HFFc6 (cell line): Measurements from ENCODE around the gene GNE. TPM values are rescaled to one million over a fixed set of nuclear protein-coding genes. Genes with fewer than 3 reads are reported as not detected.
A peak's percentile ranks its signal among the peaks of the same experiment; 100 is the strongest.
"Not testable (repeated sequence)": the region's sequence is repeated elsewhere in the genome, so short reads cannot be mapped to it uniquely, and the experiment has no call there.

Experiments
- DNase-seq: peaks from one replicate; pipeline ENCODE4 v3.0.0-alpha.2; 2018
- H3K27ac Mint-ChIP-seq: 2 replicates; pipeline ENCODE4 v1.8.0; 2020; ENCODE audit warnings: mild to moderate bottlenecking, mixed read lengths
- H3K27me3 Mint-ChIP-seq: 2 replicates; pipeline ENCODE4 v1.8.0; 2021; ENCODE audit warnings: mild to moderate bottlenecking, moderate library complexity, mixed read lengths; ENCODE audit not compliant: insufficient read depth
- H3K36me3 Mint-ChIP-seq: 2 replicates; pipeline ENCODE4 v1.8.0; 2021; ENCODE audit warnings: low read depth, mixed read lengths
- H3K4me1 Mint-ChIP-seq: 2 replicates; pipeline ENCODE4 v1.8.0; 2020; ENCODE audit warnings: low read depth, mixed read lengths
- H3K4me3 Mint-ChIP-seq: 2 replicates; pipeline ENCODE4 v1.8.0; 2020; ENCODE audit warnings: mild to moderate bottlenecking, moderate library complexity, mixed read lengths
- H3K9me3 Mint-ChIP-seq: 2 replicates; pipeline ENCODE4 v1.8.0; 2020; ENCODE audit warnings: mild to moderate bottlenecking, mixed read lengths
- total RNA-seq, 6 experiments: library from RNA; stranded (reverse); fragmentation: NEBNext Ultra II Directional; extraction: Animal tissue kit (Norgen Biotek cat#: 25700); gene quantifications; 2 replicates in 1 of 6; 3 replicates in 5 of 6; pipeline ENCODE4 v1.2.3, GENCODE V29; 2021
- TF ChIP-seq, protein P1 (sequence below): fragments of 200-600 bp; sonication (generic); IDR thresholded peaks from 2 replicates; pipeline ENCODE4 v1.5.0; 2021; ENCODE audit warnings: antibody characterized with exemption, mild to moderate bottlenecking

GNE gene
- total RNA-seq, 6 experiments from 2014 or later, result 15.8 to 18.9 (median 17.8) TPM

DNA sequence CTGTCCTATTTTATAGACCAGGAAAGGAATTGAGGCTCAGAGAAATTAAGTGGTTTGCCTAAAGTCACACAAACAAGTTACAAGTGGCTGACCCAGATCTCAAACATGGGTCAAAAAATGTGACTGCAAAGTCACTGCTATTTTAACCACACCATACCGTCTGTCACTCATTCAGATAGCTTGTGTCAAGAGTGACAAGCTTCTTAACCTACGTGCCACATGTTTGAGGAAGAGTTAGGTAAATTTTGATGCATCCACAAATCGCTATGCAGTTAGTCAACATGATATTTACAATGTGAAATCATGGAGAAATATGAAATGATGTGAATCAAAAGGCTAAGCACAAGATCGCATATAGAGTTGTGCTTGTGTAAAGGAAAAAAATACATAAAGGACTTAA lies 22.7 kb upstream of the GNE start:
- TF ChIP-seq, protein P1, sequence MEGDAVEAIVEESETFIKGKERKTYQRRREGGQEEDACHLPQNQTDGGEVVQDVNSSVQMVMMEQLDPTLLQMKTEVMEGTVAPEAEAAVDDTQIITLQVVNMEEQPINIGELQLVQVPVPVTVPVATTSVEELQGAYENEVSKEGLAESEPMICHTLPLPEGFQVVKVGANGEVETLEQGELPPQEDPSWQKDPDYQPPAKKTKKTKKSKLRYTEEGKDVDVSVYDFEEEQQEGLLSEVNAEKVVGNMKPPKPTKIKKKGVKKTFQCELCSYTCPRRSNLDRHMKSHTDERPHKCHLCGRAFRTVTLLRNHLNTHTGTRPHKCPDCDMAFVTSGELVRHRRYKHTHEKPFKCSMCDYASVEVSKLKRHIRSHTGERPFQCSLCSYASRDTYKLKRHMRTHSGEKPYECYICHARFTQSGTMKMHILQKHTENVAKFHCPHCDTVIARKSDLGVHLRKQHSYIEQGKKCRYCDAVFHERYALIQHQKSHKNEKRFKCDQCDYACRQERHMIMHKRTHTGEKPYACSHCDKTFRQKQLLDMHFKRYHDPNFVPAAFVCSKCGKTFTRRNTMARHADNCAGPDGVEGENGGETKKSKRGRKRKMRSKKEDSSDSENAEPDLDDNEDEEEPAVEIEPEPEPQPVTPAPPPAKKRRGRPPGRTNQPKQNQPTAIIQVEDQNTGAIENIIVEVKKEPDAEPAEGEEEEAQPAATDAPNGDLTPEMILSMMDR, result no peak
- no peak overlapping the region for H3K27ac Mint-ChIP-seq
- DNase-seq, result no peak
- H3K4me3 Mint-ChIP-seq, result no peak overlapping the region
- peaks cover 15% of the 10 kb centered on the region for H3K4me1 Mint-ChIP-seq
- H3K27me3 Mint-ChIP-seq, result no peaks in the 10 kb centered on the region
- H3K36me3 Mint-ChIP-seq, result no peaks in the 10 kb centered on the region
- H3K9me3 Mint-ChIP-seq, result no peaks in the 10 kb centered on the region

DNA sequence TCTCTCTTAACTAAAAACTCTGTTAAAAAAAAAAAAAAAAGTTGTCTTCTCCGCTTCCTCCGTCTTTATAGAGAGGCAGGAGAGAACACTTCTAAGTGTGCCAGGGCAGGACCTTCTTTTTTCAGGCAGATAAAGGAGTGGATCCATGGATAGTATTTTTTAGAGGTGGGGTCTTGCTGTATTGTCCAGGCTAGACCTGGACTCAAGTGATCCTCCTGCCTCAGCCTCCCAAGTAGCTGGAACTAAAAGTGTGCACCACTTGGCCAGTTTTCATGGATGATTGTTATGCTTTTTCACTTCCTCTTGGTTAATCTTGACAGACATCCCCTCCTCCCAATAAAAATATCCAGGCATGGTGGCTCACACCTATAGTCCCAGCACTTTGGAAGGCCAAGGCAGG lies 20.0 kb upstream of the GNE start:
- H3K4me3 Mint-ChIP-seq, result no peak overlapping the region
- no peak overlapping the region for H3K27ac Mint-ChIP-seq

GRCh38 chr9:36276781-36277181 lies 18.5 kb upstream of the GNE start:
- Mint-ChIP-seq H3K27me3 (no peaks in the 10 kb centered on the region), H3K4me3 (peak overlapping the region; percentile 83), H3K4me1 (peaks cover 19% of the 10 kb centered on the region), H3K9me3 (no peaks in the 10 kb centered on the region), H3K36me3 (no peaks in the 10 kb centered on the region), H3K27ac (peak overlapping the region; percentile 74)
- DNase-seq, result peak; percentile 79
- TF ChIP-seq, protein P1, result no peak

More for the DNA sequence above, 20.0 kb upstream of the GNE start:
- no peak for DNase-seq
- H3K27me3 Mint-ChIP-seq, result no peaks in the 10 kb centered on the region
- no peaks in the 10 kb centered on the region for H3K9me3 Mint-ChIP-seq
- H3K4me1 Mint-ChIP-seq, result peaks cover 19% of the 10 kb centered on the region
- no peaks in the 10 kb centered on the region for H3K36me3 Mint-ChIP-seq
- TF ChIP-seq, protein P1, result no peak

DNA sequence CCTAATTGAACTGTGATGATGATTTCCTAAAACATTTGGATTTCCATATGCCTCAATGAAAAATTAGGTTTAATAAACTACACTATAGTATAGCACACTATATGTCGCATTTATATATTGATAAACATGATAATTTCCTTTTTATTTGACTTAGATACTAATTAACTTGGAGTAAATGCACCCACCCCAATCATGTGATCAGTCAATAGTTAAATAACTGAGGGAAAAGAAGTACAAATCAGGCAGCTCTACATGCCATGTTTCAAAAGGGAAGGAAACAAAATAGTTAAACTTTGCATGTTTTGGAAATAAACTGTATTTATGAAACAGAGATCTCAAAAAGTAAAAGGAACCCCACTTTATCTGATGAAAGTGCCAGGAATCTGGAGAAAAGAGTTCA lies 18.0 kb upstream of the GNE start:
- peaks cover 19% of the 10 kb centered on the region for H3K4me1 Mint-ChIP-seq
- no peaks in the 10 kb centered on the region for H3K36me3 Mint-ChIP-seq
- H3K27me3 Mint-ChIP-seq, result no peaks in the 10 kb centered on the region
- H3K9me3 Mint-ChIP-seq, result no peaks in the 10 kb centered on the region
- H3K27ac Mint-ChIP-seq, result peak overlapping the region; percentile 74; the same call in 1 of the 2 replicates
- peak overlapping the region; percentile 83 for H3K4me3 Mint-ChIP-seq
- no peak for DNase-seq
- TF ChIP-seq, protein P1, result no peak

- Mint-ChIP-seq H3K27me3 (no peaks in the 10 kb centered on the region), H3K27ac (no peak overlapping the region), H3K4me3 (no peak overlapping the region), H3K4me1 (peaks cover 19% of the 10 kb centered on the region), H3K36me3 (no peaks in the 10 kb centered on the region), H3K9me3 (no peaks in the 10 kb centered on the region)
- DNase-seq, result no peak
- TF ChIP-seq, protein P1, result no peak
Observed at GRCh38 chr9:36275060-36275459, 16.8 kb upstream of the GNE start.

- H3K9me3 Mint-ChIP-seq, H3K27me3 Mint-ChIP-seq, H3K4me3 Mint-ChIP-seq, H3K36me3 Mint-ChIP-seq, DNase-seq, H3K27ac Mint-ChIP-seq: not testable (repeated sequence)
- H3K4me1 Mint-ChIP-seq, result peaks cover 28% of the 10 kb centered on the region
Observed at GRCh38 chr9:36273354-36273753, 15.1 kb upstream of the GNE start.
